NCI-H1417 treated with DMSO at 0.1 percent for 48 hours (cell line): ENCODE data around the gene HDDC2.
A peak's percentile ranks its signal among the peaks of the same experiment; 100 is the strongest.

Experiments used
- DNase-seq: peaks from one replicate; lab custom pipeline; 2025; lab: John Stamatoyannopoulos, UW

HDDC2 gene

GRCh38 chr6:125269328-125269985 lies 32.3 kb downstream of the HDDC2 start:
- no peak for DNase-seq

- DNase-seq, result no peak
Measured at GRCh38 chr6:125268765-125269164, 33.0 kb downstream of the HDDC2 start.

DNA sequence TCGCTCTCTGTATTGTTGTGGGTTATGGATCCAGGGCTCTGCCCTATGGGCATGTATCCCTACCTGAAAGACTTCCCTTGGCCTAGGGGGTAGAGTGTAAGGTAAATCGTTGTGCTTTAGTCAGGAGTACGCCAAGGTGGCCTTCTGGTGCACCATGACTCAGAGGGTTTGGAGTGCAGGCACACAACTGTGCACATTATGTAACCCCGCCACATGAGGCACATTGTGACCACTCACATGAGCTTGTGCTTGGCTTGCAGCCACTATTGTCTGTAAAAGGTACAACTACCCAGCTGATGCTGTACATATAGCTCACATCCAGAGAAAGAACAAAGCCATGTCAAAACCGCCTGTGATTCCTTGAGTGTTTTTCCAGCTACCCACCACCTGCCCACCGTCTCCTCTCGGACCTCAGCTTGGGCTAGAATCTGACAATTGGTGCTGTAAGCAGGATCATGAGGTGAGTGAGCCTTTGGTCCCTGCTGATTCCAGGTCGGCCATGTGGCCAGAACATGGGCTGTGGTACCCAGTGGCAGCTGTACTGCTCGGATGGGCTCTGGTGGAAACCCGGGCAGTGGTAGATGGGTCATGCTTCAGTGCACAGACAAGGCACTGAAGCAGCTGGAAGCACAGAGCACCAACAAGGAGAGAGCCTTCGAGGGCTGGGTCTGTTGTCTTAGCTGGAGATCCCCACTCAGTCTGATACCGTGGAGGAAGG lies 33.8 kb downstream of the HDDC2 start:
- DNase-seq, result no peak

DNA sequence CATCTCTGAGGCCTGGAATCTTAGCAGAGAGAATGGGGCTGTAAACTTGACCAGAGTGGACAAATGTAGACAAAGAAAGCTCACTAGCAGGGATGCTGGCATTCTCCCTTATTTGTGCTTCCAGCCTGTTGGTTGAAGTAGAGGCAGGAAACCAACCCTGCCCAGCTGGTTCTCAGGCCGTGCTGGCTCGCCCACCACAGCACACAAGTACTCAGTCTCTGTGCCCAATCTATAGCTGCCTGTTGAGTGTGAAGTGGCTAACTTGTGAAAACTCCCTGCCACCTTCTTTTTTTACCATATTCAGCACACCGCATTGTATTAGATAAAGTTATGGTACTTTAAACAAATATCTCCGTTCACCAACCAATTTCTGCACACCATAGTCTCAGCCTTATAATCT lies 37.3 kb downstream of the HDDC2 start:
- no peak for DNase-seq

- no peak for DNase-seq
Measured at GRCh38 chr6:125262016-125263013, 39.5 kb downstream of the HDDC2 start.

DNA sequence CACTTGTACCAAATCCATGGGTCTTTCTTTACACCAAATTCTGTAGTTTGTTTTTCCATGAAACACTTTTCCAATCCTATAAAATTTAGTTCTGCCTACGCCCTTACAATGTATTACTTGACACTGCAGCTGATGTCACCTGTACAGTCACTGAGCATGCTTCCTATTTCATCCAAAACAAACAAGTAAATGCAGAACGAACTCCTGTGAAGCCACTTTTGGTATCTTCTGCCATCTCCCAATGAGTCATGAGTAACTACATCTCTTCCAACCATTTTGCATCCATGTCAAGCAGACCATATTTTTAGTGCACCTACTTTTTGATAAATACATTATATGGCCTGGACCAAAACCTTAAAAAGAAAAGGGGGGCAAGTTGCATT lies 42.4 kb downstream of the HDDC2 start:
- no peak for DNase-seq

DNA sequence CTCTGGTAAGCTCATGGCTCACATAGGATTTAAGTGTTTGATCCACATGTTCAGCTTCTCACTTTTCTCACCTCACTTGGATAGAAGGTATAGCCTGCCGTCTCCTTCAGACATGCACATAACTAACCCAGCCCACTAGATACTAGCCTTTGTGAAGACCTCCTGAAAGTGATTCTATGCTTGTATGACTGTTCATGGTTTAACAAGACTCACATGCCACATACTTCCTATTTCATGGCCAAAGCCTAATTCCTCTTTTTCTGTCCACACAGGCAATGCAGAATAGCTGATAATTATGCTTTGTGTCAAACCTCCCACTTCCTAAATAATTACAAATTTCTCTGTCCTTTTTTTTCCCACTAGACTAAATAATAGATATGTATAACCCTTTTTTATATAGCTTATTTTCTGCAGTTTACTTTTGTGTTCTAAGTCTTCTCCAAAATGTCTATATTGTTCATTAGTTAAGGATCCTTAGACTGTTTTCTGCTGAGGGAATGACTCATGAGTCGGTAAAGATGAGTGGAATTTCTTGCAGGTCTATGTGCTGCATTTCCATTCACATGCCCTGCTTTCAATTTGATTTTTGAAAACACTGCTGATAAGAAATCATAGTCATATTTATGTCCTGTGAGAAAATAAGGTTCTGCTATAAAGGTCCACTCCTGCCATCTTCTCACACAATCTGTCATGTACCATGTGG lies 43.0 kb downstream of the HDDC2 start:
- no peak for DNase-seq

DNA sequence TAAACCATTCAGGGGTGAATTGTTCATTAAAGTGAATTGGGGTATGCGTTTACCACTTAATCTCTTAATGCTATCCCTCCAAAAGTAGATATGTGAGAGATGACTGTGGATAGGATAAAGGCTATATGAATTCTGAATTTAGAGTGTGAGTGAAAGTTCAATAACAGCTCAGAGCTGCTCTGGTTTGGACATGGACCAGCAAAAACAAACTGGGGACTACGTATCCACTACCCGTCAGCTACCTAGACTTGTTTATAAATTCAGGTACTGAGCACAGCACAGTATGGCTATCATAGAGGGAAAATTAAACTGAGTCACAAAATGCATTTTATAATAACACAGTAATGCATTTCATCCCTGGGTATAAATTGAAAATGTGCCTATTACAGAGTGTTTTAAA lies 44.4 kb downstream of the HDDC2 start:
- DNase-seq, result no peak

DNA sequence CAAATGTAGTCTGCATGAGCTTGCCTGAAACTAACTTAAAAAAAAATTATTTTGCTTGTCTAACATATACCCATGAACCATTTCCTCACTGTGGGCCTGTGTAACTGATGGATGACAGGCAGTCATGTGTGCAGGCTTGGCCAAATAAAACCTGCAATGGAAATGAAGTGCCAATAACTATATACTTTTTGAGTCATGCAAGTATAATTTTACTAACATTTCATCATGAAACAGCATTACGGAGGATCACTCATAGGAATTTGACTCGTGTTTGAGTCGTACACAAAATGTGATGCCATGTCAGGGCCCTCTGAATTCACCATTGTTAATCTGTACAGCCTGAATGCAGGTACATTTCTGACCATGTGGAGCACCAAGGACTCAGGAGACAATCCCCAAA lies 46.6 kb downstream of the HDDC2 start:
- DNase-seq, result no peak

GRCh38 chr6:125254321-125254720 lies 47.4 kb downstream of the HDDC2 start:
- DNase-seq, result no peak

DNA sequence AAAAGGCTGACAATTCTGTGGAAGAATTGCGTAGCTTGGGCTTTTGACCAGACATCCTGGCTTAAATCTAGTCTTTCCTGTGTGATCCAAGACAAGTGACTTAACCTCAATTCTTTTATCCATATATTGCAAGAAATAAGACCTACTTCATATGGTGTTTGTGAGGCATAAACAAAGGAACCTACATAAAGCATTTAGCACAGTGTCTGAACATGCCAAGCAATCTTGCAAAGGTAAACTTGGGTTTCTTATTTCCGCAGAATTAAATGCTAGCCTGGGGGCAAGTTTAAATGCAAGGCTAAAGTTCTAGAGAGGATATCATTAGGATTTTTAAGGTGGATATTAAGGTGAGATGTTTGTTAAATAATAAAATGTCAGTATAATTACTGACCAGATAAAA lies 47.9 kb downstream of the HDDC2 start:
- DNase-seq, result no peak

GRCh38 chr6:125252891-125253290 lies 48.9 kb downstream of the HDDC2 start:
- no peak for DNase-seq

GRCh38 chr6:125251516-125252220 lies 50.1 kb downstream of the HDDC2 start:
- no peak for DNase-seq

DNA sequence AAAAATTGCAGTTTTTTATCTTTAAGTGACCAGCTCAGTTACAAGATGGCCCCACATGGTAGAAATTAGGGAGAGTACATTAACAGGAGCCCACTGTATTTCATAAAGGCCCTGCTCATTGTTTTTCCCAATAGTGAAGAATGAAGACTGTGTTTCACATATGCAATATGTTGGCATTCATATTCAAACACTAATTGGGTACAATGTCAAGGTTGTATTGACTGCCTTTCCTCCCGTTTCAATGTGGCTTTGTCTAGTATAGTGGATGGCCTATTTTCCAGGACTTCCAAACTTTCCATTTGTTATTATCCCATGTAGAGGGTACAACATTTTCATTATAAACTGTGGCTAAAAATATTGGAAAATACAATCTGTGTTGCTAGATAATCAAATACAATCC lies 51.3 kb downstream of the HDDC2 start:
- no peak for DNase-seq

DNA sequence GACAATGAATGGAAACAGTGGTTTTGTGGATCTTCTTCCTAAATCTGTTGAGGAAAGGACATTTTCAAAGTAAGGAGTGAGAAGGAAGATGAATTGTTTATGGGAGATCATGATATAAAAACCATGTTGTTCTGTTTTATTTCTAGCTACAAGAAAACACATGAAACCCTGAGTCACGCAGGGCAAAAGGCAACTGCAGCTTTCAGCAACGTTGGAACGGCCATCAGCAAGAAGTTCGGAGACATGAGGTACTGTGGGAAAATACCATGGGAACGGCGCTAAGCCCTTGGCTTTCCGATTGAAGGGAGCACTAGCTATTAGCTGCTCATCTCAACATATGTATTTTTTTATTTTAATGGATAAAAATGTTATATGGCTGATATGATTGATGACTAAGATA lies 53.6 kb downstream of the HDDC2 start:
- no peak for DNase-seq

- no peak for DNase-seq
Measured at GRCh38 chr6:125246566-125246965, 55.2 kb downstream of the HDDC2 start.

DNA sequence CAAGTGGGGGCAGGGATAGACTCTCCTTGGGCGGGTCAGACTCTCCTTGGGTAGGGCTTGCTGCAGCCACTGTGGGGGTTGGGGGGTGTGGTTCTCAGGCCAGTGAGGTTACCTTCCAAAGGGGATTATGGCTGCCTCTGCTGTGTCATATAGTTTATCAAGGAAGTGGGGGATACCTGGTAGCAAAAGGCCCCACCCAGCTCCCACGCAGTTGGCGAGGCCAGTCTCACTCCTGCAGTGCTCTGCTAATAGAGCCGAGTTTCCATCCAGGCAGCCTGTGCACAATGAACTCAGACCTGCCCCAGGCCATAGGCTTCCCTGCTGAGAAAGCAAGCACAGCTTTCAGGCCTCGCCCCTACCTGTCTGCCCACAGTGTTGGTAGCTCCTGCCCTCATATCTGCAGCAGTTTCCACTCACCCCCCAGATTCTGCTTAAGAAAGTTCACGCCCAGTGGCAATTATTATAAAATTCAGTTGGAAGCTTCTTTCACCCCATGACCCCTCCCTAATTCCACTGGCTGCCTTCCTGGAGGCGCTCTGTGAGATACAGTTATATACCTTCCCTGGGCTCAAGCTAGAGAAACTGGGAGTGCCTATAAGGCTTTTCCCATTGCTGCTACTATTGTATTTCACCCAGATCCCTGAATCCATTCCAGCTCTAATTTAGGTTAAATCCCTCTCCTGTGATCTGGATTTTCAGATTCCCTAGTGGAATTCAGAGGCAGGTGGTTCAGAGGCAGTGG lies 56.1 kb downstream of the HDDC2 start:
- DNase-seq, result peak; percentile 5

DNA sequence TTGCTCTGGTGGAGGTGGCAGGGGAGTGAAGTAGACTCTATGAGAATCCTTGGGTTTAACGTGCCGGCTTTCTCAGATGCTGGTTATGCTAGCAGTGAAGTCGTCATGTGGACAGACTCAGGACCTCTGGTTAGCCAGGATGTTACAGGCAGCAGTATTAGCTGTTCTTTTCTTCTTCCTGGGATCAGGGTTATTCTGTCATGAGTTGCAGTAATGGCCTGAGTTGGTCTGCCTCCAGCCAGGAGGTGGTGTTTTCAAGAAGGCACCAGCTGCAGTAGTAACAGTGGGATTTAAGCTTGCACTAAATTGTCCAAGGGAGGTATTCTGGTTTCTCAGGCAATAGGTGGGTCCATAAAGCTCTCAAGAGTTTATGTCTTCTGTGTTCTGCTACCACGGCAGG lies 56.7 kb downstream of the HDDC2 start:
- no peak for DNase-seq

DNA sequence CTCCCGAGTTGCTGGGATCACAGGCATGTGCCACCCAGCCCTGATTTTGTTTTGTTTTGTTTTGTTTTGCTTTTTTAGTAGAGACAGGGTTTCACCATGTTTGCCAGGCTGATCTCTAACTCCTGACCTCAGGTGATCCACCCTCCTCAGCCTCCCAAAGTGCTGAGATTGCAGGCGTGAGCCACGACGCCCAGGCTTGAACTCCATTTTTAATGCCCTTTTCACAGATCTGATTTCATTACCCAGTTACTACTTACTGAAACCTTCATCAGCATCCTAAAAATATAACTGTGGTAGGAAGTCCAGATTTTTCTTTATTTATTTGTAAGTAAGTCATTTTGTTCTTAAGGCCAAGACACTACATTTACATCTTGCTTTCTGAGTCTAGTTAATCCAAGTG lies 64.0 kb downstream of the HDDC2 start:
- no peak for DNase-seq

- no peak for DNase-seq
Measured at GRCh38 chr6:125236536-125237327, 65.0 kb downstream of the HDDC2 start.
